GM19193 (cell line): ENCODE data around the gene F5.

ENCODE experiments used
- POLR2A ChIP-seq: IDR thresholded peaks from 4 replicates; pipeline ENCODE4 v1.6.1; 2011; ENCODE audit not compliant: insufficient read depth, insufficient read length; ENCODE audit errors: extremely low read depth

Gene F5

GRCh38 chr1:169484683-169485430, 101.4 kb downstream of the F5 start:
- no peak for TF ChIP-seq POLR2A

- TF ChIP-seq POLR2A, result no peak
Observed at GRCh38 chr1:169484101-169484500, 102.2 kb downstream of the F5 start.

- TF ChIP-seq POLR2A, result no peak
Observed at GRCh38 chr1:169483500-169483966, 102.7 kb downstream of the F5 start.

GRCh38 chr1:169479363-169480066, 106.8 kb downstream of the F5 start:
- no peak for TF ChIP-seq POLR2A

GRCh38 chr1:169478094-169478672, 108.1 kb downstream of the F5 start:
- TF ChIP-seq POLR2A, result no peak

GRCh38 chr1:169475806-169476387, 110.4 kb downstream of the F5 start:
- no peak for TF ChIP-seq POLR2A

- no peak for TF ChIP-seq POLR2A
Observed at GRCh38 chr1:169474302-169474995, 111.8 kb downstream of the F5 start.

- no peak for TF ChIP-seq POLR2A
Observed at GRCh38 chr1:169473347-169473746, 112.9 kb downstream of the F5 start.

- no peak for TF ChIP-seq POLR2A
Observed at GRCh38 chr1:169472738-169473137, 113.5 kb downstream of the F5 start.

GRCh38 chr1:169468982-169469381, 117.3 kb downstream of the F5 start:
- no peak for TF ChIP-seq POLR2A

GRCh38 chr1:169466259-169467230, 119.7 kb downstream of the F5 start:
- TF ChIP-seq POLR2A, result no peak

GRCh38 chr1:169465281-169465680, 121.0 kb downstream of the F5 start:
- no peak for TF ChIP-seq POLR2A
